ENCODE measurements around the gene DNPEP.

DNA sequence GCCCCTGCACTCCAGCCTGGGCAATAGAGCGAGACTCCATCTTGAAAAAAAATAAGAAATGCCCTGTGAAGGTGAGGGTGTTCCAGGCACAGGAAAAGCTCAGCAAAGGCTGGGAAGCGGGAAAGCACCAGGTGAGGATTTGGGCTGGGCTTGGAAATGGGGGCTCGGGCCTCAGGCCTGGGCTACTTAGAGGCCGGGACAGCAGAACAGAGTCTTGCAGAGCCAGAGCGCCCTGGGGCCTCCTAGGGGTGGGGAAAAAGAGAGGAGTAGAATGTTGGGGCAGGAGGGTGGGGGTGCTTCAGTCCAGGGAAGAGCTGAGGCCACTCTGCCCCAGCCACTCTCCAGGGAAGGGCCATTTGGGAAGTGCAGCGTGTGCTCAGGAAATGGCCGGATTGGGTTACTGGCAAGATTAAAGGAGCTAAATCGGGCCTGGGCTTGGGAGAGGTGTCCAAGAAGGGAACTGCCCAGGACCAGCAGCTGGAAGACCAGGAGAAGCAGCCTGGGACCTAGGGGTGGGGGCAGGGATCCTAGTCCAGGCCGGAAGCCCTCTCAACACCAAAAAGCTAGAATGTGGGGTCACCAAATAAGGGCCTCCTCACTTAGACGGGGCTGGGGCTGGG, 16.7 kb upstream of the DNPEP start:
- TF ChIP-seq POLR2AphosphoS5 (IDR thresholded peaks at IDR 0.05; ENCODE audit: low read depth, low read length) (no peak), TAF1 (IDR thresholded peaks at IDR 0.05; ENCODE audit: low read depth, low read length) (no peak), POLR2A (IDR thresholded peaks at IDR 0.05; ENCODE audit: low read depth, low read length) (no peak), POU2F2 (IDR thresholded peaks at IDR 0.05; ENCODE audit: low read depth, low read length) (no peak), SPI1 (IDR thresholded peaks at IDR 0.05; ENCODE audit: low read depth, low read length) (no peak), PAX5 (IDR thresholded peaks at IDR 0.05; ENCODE audit: insufficient read depth, low read length, severe bottlenecking) (no peak)
